Stimulated activated CD4-positive, alpha-beta T cell treated with anti-CD3 and anti-CD28 coated beads, Interleukin-4, amount 100 ng/mL, for 48 hours (primary cell): ENCODE results near the gene SPEN.
"Not testable (repeated sequence)": the region's sequence is repeated elsewhere in the genome, so short reads cannot be mapped to it uniquely, and the experiment has no call there.

Experiments used
- DNase-seq, 2 donors: peaks; one replicate each; pipeline ENCODE4 v3.0.0-alpha.2; 2020; ENCODE audit warnings: low read depth in 2 of 2

The SPEN gene

GRCh38 chr1:15847100-15847892, at the start of gene SPEN:
Gene SPEN (plus strand): TSS chr1:15847707. CDS start chr1:15848068, 361 bp downstream.
- peak; percentile 94 to 98 for DNase-seq

DNA sequence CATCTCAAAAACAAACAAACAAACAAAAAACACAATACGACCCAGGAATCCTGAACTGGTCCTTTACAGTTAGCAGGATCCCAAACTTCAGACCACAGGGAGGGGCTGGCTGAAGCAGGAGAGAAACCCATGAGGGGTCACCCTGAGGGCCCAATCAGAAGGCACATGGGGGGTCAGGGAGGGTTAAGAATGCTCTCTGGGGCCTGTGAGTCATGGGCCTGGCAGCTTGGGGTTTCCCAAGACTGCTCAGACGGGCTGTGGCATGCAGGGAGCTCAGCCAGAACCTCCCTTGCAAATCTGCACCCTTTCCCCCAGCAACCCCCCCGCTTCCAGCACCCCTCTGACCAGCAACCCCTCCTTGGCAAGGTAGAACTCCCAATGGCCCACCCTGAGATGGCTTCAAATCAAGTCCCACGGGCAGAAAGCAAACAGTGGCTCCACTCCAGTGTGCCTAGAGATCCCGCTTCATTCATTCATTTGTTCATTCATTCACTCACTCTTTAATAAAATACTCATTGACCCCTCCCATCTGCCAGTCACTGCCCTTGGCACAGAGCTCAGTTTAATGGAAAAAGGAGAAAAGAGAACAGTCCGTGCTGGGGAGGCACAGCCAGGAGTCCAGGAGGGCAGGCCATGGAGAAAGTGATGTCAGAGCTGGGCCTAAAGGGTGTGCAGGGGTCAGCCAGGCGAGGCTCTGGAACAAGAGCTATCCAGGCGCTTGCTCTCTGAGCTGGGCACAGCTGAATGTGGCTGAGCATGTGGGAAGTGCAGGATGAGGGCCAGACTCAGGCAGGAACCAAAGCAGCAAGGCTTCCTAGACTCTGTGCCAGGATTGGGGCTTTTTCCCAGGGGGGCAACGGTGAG, 48.3 kb upstream of the SPEN start:
- peak; percentile 3 to 8 for DNase-seq

GRCh38 chr1:15799928-15800835, 47.3 kb upstream of the SPEN start:
- no peak for DNase-seq

DNA sequence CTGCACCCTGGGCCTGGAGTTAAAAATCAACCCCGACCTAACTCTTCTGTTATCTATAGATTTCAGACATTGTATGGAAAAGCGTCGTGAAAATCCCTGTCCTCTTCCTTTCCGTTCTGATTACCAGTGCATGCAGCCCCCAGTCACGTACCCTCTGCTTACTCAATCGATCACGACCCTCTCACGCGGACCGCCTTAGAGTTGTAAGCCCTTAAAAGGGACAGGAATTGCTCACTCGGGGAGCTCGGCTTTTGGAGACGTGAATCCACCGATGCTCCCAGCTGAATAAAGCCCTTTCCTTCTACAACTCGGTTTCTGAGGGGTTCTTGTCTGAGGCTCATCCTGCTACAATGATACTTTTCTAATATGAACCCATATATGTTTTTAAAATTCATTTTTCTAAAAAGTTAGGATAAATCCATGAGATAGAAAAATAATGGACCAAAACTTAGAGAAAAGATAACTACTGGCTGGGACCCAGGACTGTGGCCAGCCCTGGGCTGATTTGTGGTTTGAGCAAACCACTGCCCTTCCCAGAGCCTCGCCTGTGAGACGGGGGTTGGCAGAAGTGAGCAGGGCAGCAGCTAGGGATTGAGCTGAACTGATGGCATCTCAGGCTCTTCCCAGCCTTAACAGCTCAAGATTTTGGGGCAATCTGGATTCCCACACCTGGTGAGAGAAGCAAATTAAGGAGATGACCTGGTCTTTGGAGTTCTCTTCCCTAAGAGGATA, 45.1 kb upstream of the SPEN start:
- no peak for DNase-seq

- no peak for DNase-seq
Observed at GRCh38 chr1:15803380-15803779, 44.1 kb upstream of the SPEN start.

DNA sequence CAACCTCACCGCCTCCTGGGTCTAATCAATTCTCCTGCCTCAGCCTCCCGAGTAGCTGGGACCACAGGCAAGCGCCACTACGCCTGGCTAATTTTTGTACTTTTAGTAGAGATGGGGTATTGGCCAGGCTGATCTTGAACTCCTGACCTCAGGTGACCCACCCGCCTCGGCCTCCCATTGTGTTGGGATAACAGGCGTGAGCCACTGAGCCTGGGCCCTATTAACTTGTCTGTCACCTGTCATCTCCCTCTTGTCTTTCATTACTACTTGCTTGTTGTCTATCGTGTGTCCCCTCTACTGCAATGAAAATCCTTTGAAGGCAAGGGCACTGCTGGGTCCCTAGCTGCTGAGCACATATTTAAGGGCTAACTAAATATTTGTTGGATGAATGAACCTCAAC, 43.4 kb upstream of the SPEN start:
- DNase-seq: no peak

DNA sequence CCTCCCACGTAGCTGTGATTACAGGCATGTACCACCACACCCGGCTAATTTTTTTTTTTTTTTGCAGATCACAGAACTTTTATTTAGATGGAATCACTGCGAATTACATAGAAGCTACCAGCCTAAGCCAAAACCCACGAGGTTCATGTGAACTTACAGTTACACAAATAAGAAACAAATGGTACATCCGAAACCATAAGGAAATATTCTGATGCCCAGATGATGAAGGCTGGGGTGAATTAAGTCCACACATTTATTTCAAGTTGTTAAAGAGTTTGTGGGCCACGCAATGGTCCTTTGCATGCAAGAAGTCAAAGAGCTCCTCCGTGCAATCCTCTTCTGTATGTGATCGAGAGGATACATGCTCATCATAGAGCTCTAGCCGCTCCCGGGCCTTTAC, 40.4 kb upstream of the SPEN start:
- DNase-seq: no peak

DNA sequence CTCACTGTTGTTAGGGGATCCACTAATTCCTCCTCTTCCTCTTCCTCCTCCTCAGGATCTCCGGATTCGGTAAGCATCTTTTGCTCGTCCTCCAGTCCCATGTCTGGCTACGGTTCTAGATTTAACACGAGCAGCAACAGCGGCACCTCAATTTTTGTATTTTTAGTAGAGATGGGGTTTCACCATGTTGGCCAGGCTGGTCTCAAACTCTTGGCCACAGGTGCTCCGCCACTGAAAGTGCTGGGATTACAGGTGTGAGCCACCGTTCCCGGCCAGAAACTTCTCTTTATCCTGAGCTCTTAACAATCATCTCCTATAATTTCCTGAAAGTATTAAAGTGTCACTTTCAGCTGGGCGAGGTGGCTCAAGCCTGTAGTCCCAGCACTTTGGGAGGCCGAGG, 40.0 kb upstream of the SPEN start, which contains the start of gene UQCRHL:
UQCRHL (minus strand) TSS at position 101 of the 400 bp plus-strand sequence; CDS start at position 101, 0 bp downstream.
- not testable (repeated sequence) for DNase-seq

- no peak for DNase-seq
Observed at GRCh38 chr1:15808955-15809354, 38.6 kb upstream of the SPEN start.

DNA sequence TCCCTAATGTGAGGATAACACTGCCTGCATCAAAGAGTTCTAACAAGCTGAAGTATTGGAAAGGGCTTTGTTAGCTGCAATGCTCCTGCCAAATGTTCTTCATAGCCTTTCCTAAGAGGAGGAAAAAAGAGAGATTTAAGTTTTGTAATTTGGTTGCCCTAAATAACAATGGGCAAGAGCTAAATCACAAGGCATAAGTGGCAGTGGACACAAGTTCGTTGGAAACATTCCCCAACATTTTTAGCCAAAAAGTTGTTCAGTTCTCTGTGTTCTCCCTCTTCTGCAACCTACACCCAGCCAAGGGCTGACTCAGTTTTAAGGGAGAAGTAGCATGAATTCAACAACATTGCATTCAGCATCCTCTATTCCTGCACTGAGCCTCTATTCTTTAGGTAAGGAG, 37.4 kb upstream of the SPEN start:
- no peak for DNase-seq

GRCh38 chr1:15816674-15817073, 30.8 kb upstream of the SPEN start:
- no peak for DNase-seq

GRCh38 chr1:15820478-15820877, 27.0 kb upstream of the SPEN start:
- no peak for DNase-seq

DNA sequence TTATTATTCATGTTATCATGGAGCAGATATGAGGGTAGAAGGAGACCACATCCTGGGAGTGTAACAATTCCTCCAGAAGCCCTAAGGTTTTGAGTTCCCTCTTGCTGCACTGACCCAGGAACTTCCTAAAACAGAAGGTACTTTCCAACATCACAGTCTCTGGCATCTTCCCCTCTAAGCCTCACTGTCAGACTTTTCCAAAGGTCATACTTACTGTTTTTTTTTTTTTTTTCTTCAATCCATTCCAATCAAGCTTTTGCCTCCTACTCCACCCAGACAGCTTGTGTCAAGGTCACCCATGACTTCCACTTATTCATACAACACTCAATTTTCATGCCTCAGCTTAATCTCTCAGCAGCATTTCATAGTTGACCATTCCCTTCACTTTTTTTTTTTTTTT, 21.7 kb upstream of the SPEN start:
- no peak for DNase-seq

DNA sequence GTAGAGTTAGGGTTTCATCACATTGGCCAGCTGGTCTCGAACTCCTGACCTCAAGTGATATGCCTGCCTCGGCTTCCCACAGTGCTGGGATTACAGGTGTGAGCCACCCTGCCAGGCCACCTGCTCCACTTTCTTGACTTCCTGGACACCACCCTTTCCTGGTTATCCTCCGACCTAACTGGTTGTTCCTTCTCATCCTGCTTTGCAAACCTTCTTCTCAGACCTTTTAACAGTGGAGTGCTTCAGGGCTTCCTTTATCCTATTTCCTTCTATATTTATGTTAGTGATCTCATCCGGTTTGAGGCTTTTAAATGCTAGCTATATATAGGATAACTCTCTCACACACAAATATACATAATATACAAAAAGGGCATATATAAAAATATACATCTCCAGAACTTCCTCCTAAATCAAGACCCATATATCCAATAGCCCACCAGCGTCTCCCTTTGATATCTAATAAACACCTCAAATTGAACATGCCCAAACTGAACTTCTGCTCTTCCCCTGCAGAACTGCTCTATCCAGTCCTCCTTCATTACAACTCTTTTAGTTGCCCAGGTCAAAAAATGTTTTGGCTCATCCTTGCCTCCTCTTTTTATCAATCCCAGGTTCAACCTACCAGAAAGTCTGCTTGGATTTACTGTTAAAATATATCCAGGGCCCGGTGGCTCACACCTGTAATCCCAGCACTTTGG, 20.5 kb upstream of the SPEN start:
- no peak for DNase-seq

DNA sequence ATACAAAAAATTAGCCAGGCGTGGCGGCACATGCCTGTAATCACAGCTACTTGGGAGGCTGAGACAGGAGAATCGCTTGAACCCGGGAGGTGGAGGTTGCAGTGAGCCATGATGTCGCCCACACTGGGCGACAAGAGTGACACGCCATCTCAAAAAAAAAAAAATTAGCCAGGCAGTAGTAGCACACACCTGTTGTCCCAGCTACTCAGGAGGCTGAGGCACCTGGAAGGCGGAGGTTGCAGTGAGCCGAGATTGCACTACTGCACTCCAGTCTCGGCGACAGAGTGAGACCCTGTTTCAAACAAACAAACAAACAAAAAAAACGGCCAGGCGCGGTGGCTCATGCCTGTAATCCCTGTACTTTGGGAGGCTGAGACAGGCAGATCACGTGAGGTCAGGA, 19.9 kb upstream of the SPEN start:
- DNase-seq: not testable (repeated sequence)

DNA sequence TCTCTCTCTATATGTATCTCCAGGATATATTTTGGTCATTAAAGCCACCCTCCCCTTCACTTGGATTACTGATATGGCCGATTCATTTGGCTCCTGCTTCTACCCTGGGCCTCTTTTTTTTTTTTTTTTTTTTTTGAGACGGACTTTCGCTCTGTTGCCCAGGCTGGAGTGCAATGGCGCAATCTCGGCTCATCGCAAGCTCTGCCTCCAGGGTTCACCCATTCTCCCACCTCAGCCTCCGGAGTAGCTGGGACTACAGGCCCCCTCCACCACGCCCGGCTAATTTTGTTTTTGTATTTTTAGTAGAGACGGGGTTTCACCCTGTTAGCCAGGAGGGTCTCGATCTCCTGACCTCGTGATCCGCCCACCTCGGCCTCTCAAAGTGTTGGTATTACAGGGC, 18.6 kb upstream of the SPEN start:
- not testable (repeated sequence) for DNase-seq

GRCh38 chr1:15830258-15830657, 17.2 kb upstream of the SPEN start:
- DNase-seq: no peak

- peak; percentile 32 to 36 for DNase-seq
Observed at GRCh38 chr1:15833069-15833679, 14.3 kb upstream of the SPEN start.

DNA sequence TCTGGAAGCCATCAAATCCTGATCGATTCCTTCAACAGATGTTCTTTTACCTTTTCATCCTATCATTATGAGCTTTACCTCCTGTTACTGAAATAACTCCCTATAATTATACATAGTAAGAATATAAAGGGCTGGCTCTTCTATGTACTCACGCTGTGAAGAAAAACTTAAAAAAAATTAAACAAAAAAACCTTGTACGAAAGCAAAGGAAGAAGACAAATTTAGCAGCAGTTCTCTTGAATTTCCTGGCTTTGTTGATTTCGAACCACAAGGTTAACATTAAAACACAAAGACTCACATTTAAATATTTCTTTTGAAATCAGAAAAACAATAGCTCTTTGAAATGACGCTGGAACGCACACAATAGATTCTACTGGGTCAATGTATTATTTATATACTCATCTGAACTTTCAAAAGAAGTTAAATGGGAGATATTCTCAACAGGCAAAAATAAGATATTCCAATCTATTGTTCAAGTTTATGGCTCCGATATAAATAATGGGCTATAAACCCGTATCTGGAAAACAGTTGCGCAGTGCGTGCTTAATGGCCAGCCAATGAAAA, 13.6 kb upstream of the SPEN start:
- DNase-seq: no peak
